ENCODE data around the gene DUOX1.

The DUOX1 gene

DNA sequence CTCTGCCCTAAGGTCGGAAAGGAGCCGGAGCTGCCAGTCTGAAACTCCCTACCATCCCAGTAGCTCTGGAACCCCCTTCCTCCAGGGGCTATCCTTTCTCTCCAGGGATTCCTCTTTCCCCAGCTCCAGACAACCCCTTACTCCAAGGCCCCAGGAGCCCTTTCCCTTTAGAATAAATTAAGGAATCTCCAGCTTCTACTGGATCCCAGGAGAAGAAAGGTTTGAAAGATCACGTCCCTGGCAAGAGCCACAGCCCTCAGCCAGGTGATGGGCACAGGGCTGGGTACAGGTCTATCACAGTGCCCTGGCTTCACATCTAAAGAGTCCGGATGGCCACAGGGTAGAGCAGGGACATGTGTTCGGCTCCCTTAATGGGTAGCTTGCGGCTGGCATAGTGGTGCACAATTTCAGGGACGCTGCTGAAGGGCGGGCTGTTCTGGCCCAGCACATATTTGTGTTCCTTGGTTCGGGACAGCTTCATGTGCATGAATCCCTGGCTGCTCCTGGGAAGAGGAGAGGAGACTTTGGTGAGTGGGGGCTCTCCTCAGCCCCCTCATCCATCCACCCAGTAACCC lies 37.9 kb downstream of the DUOX1 start:
- TF ChIP-seq, protein P1, sequence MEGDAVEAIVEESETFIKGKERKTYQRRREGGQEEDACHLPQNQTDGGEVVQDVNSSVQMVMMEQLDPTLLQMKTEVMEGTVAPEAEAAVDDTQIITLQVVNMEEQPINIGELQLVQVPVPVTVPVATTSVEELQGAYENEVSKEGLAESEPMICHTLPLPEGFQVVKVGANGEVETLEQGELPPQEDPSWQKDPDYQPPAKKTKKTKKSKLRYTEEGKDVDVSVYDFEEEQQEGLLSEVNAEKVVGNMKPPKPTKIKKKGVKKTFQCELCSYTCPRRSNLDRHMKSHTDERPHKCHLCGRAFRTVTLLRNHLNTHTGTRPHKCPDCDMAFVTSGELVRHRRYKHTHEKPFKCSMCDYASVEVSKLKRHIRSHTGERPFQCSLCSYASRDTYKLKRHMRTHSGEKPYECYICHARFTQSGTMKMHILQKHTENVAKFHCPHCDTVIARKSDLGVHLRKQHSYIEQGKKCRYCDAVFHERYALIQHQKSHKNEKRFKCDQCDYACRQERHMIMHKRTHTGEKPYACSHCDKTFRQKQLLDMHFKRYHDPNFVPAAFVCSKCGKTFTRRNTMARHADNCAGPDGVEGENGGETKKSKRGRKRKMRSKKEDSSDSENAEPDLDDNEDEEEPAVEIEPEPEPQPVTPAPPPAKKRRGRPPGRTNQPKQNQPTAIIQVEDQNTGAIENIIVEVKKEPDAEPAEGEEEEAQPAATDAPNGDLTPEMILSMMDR (IDR thresholded peaks at IDR 0.05): no peak

DNA sequence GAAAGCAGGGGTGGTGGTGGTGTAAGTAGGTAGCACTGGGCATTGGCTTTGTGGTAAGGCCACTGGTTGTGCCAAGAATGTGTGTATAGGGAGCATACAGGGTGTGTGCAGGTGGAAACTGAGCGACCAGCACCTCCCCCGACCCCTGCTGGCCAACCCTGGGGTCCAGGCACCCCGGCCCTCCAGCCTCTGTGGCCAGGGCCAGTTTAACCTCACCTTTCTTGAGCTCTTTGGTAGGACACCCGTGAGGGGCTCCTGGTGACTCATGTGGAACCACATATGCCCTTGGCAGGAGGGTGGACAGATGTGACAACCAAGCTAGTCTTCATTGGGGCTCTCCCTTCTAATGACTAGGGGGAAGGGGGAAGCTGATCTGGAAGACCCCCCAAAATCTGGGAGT lies 38.5 kb downstream of the DUOX1 start:
- TF ChIP-seq, protein P1 (IDR thresholded peaks at IDR 0.05): no peak

DNA sequence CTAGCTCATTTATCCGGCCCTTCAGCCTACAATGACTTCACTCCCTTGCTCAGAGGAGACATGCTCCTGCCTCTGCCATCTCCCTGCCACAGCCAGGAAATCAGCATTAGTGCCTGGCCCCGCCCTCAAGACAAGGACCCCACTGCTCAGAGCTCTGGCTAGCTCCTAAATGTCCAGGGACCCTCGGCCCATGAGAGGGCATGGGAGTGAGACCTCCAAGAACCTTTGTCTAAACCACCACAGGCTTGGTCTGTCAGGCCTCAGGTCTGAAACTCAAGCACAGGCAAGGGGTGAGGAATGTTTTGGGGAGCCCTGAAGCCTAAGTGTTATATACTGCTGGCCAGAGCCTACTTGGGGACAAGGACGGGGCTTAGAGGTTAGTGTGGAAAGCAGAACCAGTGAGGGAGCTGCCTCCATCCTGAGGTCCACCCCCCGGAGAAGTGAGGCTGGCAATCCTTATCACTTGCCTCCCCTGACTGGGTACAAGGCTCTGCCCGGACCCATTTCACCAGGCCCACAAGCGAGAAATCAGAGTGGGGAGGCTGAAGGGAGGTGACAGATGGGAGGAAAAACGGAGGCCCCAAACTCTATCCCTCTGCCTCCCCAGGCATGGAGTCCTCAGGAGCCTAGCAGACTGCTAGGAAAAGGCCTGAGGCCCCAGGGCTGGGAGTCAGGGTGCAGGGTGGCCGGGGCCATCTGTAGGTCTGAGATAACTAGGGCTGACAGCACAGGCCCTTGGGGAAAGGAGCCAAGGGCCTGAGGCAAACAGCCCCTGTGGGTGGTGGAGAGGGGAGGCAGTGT lies 39.2 kb downstream of the DUOX1 start:
- TF ChIP-seq, protein P1 (IDR thresholded peaks at IDR 0.05): no peak

DNA sequence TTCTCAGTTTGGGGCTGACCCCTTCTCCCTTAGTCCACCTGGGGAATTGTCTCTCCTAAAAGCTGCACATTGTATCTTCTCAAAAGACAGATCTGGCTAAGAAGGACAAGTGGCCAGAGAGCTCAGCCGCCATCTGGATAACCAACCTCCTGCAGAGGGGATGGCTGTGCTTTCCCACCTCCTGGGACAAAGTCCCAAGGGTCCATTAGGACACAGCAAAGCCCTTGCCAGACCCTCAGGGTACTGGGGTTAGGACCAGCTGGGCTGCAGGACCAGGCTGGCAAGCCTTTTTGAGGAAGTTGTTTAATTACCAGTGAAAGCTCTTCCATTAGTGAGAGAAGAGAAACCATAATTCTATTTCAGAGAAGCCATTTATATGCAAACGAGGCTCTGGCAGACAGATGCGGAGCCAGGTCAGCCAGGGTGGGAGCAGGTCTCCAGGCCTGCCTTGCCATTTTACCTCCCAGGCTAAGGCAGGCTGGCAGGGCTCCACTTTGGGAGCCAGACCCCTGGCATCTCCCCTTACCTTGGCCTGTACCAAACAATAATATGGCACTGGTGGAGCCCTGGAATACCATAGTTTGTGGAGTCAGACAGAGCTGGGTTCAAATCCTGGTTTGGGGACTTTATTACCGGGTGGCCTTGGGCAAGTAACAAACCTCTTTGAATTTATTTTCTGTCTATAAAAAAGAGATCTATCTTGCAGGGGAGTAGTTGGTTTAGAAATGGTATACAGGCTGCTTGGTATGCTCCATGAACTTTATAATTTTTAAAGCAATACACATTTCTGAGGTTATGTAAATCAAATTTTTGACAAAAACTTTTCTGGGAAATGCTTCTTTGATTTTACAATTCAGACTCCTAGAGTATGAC lies 40.0 kb downstream of the DUOX1 start:
- TF ChIP-seq, protein P1 (IDR thresholded peaks at IDR 0.05): no peak

DNA sequence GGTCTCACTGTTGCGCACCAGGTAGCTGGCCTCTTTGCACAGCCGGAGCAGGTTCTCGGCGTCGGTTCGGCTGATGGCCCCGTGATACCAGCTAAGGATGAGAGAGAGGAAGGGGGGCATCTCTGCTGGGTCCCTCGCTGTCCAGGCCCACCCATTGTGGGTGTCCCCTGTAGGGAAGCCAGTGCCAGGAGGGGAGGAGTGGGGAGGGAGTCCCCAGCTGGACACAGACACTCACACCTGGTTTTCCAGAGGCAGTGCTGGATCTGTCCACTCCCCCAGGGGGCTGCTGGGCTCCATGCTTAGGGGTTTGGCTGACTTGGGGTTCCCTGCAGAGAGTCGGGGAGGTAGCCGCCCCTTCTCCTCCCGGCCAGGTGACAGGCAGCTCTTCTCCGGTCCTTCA lies 42.1 kb downstream of the DUOX1 start:
- TF ChIP-seq, protein P1 (IDR thresholded peaks at IDR 0.05): no peak

DNA sequence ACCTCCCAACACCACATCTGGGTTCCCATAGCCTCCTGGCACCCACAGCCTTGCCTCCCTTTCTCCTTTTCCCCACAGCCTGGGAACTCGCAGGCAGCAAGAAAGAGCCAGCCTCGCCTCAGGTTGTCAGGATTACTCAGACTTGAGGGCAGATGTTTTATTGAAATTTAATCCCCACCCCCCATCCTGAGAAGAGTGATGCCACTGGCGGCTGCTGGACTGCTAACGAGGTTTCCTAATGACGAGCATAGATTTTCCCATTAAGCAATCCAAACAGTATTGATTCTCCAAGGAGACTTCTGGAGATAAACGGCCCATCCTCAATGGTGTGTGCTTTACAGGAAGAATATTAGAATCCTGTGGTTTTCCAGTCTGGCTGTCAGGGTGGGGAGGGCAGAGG lies 44.3 kb downstream of the DUOX1 start:
- TF ChIP-seq, protein P1 (IDR thresholded peaks at IDR 0.05): no peak

DNA sequence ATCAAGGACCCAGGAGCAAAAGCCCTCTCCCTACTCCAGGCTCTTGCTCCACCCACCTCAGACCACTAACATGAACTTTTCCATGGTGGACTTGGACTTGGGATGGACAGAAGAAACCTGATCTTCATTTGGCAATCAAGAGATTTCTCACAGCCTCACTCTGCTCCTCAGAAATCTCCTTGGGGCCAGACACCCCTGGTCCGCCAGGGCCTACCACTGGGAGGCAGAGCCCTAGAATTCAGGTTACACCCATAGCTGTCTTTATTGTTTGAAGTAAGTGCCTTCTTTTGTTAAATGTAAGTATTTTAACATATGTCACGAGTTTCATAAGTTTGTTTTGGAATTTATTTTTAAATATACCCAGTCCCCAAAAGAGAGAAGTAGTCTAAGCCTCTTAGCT lies 44.8 kb downstream of the DUOX1 start:
- TF ChIP-seq, protein P1 (IDR thresholded peaks at IDR 0.05): no peak

Measured in LNCAP (cell line).